Measurements from ENCODE around the gene FBRSL1.

DNA sequence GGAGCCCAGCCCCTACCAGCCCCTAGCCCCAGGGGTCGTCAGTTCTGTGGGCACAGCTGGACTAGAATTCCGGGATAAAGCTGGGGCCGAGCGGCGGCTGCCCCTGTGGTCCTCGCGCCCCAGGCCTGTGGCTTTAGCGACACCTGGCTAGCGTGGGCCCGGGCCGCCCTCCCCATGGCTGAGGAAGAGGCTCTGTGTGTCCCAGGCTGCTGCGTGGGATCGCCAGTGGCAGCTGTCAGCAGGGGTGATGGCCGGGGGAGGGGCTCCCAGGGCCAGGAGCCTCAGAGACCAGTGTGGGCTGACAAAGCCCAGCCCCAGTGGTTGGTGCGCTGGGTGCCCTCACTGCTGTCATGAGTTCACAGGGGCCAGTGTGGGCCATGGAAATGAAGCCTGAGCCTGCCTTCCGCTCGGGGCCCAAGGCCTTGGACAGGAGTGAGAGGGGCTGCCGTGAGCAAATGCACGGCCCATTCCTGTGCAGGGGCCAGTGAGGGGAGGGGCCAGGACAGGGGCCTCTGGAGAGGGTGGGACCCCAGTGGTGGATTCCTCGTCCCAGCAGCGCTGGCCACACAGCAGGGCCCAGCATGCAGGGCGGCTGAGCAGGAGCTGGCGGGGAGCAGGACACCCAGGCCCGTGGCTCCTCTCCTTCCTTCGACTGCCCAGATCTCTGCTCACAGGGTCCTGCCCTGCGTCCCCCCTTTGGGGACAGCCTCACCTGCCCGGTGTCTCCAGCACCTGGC is 11.4 kb downstream of the FBRSL1 start:
- TF ChIP-seq EZH2 (IDR thresholded peaks at IDR 0.05; ENCODE audit: borderline replicate concordance, low read length): no peak
- no peak for TF ChIP-seq CTCF (conservative IDR thresholded peaks at IDR 0.05 in 1 of 2, IDR thresholded peaks at IDR 0.05 in 1 of 2; ENCODE audit: extremely low read depth in 1 of 2, insufficient read depth in 1 of 2, low read depth in 1 of 2, low read length in 2 of 2)

All from mammary epithelial cell (primary cell).